Stimulated activated memory B cell treated with anti-CD40 and anti-IgM and Interleukin-4, amounts not matched to agents 10 μg/mL and 1 μg/mL and 100 μg/mL, for 72 hours (primary cell): ENCODE data around the gene CCSER1.
"Not testable (repeated sequence)": the region's sequence is repeated elsewhere in the genome, so short reads cannot be mapped to it uniquely, and the experiment has no call there.

Experiments
- ATAC-seq: fragments of 150-1000 bp; cut with Tn5 transposase; 2 replicates; pipeline ENCODE4 v1.10.0; 2021
- H3K27ac Mint-ChIP-seq: one replicate; pipeline ENCODE4 v1.8.0; 2022; ENCODE audit warnings: mild to moderate bottlenecking, mixed read lengths
- H3K27me3 Mint-ChIP-seq: one replicate; pipeline ENCODE4 v1.8.0; 2022; ENCODE audit warnings: mixed read lengths
- H3K36me3 Mint-ChIP-seq: one replicate; pipeline ENCODE4 v1.8.0; 2022; ENCODE audit warnings: mixed read lengths
- H3K4me1 Mint-ChIP-seq: one replicate; pipeline ENCODE4 v1.8.0; 2022; ENCODE audit warnings: mixed read lengths
- H3K4me3 Mint-ChIP-seq: one replicate; pipeline ENCODE4 v1.8.0; 2022; ENCODE audit warnings: mild to moderate bottlenecking, moderate library complexity, mixed read lengths
- H3K9me3 Mint-ChIP-seq: one replicate; pipeline ENCODE4 v1.8.0; 2022; ENCODE audit warnings: mixed read lengths

Gene CCSER1

DNA sequence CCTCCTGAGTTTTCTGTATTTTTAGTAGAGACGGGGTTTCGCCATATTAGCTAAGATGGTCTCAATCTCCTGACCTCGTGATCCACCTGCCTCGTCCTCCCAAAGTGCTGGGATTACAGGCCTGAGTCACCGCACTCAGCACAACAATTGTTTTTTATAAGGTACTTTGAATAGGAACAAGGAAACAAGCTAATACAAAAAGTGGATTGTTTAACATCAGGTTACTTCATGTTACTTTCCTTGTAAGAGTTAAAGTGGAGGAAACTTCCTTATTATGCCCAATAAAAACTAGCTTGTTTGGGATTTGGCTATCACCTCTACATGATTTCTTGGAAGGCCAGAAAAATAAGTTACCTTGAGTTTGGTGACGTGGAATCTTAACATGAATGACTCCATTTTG, 698.7 kb downstream of the CCSER1 start:
- H3K4me1 Mint-ChIP-seq: no peaks in the 10 kb centered on the region
- no peaks in the 10 kb centered on the region for H3K27me3 Mint-ChIP-seq
- no peak overlapping the region for H3K4me3 Mint-ChIP-seq
- H3K9me3 Mint-ChIP-seq: no peaks in the 10 kb centered on the region
- H3K27ac Mint-ChIP-seq: no peak overlapping the region
- peaks cover 4% of the 10 kb centered on the region for H3K36me3 Mint-ChIP-seq
- ATAC-seq: no peak

DNA sequence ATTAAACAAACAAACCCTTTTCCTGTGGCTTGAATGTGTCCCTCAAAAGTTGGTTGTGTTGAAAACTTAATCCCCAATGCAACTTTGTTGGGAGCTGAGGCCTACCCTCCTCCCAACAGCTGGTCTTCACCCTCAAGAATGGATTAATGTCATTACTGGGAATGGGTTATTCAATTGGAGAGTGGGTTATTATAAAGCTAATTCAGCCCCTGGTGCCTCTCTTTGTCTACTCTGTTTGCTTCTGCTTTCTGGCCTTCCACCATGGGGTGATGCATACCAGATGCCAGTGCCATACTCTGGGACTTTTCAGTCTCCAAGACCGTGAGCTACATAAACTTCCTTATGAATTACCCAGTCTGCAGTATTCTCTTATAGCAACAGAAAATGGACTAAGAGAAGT, 706.5 kb downstream of the CCSER1 start:
- Mint-ChIP-seq H3K36me3 (peaks cover 7% of the 10 kb centered on the region), H3K27ac (no peak overlapping the region), H3K4me1 (no peaks in the 10 kb centered on the region), H3K27me3 (no peaks in the 10 kb centered on the region), H3K9me3 (no peaks in the 10 kb centered on the region), H3K4me3 (no peak overlapping the region)
- ATAC-seq: no peak

DNA sequence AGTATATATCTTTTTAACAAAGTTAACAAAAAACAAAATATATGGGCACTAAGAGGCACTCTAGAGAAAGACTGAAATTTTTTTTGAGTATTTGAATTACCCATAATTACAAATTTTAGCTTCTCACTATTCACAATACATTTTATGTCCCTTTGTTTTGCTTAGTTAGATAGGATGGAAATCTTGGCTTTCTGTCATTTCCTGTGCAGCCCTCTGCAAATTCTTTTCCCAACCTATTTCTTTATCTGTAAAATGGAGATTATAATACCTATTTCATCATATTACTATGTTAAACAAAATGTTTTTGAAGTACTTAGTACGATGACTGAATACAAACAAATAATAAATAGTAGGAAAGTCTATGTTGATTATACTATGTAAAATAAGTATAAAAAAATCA, 710.0 kb downstream of the CCSER1 start:
- Mint-ChIP-seq H3K4me1 (no peaks in the 10 kb centered on the region), H3K36me3 (peaks cover 8% of the 10 kb centered on the region), H3K27me3 (no peaks in the 10 kb centered on the region), H3K9me3 (no peaks in the 10 kb centered on the region), H3K27ac (no peak overlapping the region), H3K4me3 (no peak overlapping the region)
- no peak for ATAC-seq

DNA sequence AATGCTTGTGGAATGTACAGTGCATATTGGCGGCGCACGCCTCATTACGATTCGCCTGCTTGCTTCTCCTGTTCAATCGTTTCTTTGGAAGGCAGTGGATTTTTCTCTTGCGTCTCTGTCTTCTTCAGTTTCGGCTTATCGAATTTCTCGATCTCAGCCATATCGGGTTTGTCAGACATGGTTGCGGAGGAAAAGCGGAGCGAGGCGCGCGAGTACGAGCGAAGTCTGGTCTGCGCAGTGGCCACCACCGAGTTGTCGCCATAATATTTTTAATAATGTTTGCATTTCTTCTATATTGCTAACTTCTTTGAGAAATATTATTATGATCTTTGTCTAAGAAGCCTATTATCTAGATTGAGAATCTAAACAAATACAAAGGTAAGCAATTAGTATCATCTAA, 711.7 kb downstream of the CCSER1 start:
- H3K4me3 Mint-ChIP-seq, H3K27me3 Mint-ChIP-seq, H3K4me1 Mint-ChIP-seq: not testable (repeated sequence)

DNA sequence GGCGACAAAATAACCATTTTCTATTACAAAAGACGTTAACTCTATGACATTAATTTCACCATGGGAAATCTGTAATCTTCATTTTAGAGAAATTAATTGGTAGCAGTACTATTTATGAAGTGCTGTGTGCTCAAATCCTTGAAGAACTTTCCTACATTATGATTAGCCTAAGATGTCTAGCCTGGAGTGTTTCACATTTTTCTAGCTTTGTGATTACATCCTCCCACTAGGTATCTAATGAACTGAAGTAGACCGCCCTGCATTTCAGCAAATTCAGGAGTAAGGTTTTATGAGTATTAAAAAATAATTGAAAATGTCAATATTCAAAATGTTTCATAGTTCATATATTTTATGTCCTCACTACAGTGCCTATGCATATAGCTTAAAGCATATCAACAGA, 713.1 kb downstream of the CCSER1 start:
- ATAC-seq: no peak
- H3K4me1 Mint-ChIP-seq: no peaks in the 10 kb centered on the region
- H3K27ac Mint-ChIP-seq: no peak overlapping the region
- no peak overlapping the region for H3K4me3 Mint-ChIP-seq
- no peaks in the 10 kb centered on the region for H3K9me3 Mint-ChIP-seq
- no peaks in the 10 kb centered on the region for H3K27me3 Mint-ChIP-seq
- H3K36me3 Mint-ChIP-seq: peaks cover 8% of the 10 kb centered on the region

More for the DNA sequence above, 711.7 kb downstream of the CCSER1 start:
- not testable (repeated sequence) for H3K9me3 Mint-ChIP-seq, ATAC-seq, H3K27ac Mint-ChIP-seq, H3K36me3 Mint-ChIP-seq

DNA sequence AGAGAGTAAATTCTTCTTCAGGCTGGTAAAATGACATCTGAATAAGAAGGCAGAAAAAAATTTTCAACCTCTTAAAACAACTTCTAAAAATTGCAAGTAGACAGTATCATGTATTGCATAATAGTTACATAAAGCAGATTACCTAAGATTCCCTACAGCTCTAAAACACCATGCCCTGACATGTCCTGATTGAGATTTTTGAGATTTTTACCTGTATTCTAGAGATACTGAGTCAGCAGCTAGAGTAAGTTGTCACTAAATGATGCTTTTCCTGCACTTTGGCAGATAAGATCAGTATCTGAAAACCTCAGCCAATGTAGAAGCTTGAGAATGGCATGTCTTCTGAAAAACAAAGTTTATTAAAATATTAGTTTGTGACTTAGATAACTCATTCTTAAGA, 713.6 kb downstream of the CCSER1 start:
- peaks cover 8% of the 10 kb centered on the region for H3K36me3 Mint-ChIP-seq
- ATAC-seq: no peak
- H3K27me3 Mint-ChIP-seq: no peaks in the 10 kb centered on the region
- H3K4me3 Mint-ChIP-seq: no peak overlapping the region
- H3K9me3 Mint-ChIP-seq: no peaks in the 10 kb centered on the region
- H3K4me1 Mint-ChIP-seq: no peaks in the 10 kb centered on the region
- H3K27ac Mint-ChIP-seq: no peak overlapping the region

DNA sequence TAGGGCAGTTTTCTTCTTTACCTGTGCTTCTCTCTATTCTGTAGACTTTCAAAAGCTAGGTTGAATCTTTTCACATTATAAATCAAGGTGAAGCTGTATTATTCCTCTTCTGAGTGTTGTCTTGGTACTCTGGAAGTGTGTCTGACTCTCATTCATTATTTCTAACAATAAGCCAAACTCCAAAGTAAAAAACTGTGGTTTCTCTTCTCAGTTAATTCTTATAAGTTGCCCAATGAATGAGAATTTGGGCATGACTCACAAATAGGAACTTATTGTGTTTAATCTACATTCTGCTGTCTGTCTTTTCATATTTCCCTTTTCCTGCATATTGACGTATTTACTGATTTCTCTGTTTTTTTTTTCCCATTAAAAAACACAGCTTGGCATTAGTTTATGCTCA, 714.5 kb downstream of the CCSER1 start:
- Mint-ChIP-seq H3K27me3 (no peaks in the 10 kb centered on the region), H3K4me1 (no peaks in the 10 kb centered on the region), H3K36me3 (peaks cover 8% of the 10 kb centered on the region), H3K9me3 (no peaks in the 10 kb centered on the region), H3K4me3 (no peak overlapping the region), H3K27ac (no peak overlapping the region)
- no peak for ATAC-seq

DNA sequence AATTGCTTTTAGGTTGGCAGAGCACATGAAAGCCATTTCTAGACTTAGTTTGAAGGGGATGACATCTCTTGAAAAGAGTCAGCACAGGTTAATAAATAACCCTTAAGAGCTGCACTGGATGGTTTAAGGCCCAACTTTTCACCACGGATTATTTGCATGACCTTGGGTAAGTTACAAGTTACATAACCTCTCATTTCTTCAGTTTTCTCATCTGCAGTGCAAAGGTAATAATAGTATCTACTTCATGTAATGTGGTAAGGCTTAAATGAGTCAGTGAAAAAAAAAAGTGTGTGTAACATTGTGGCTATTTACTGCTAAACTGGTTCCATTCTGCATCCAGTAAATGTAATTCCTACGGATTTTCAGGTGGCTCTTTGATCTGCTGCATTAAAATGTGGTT, 715.8 kb downstream of the CCSER1 start:
- Mint-ChIP-seq H3K4me3 (no peak overlapping the region), H3K27ac (no peak overlapping the region), H3K9me3 (no peaks in the 10 kb centered on the region), H3K4me1 (no peaks in the 10 kb centered on the region), H3K36me3 (peaks cover 12% of the 10 kb centered on the region), H3K27me3 (no peaks in the 10 kb centered on the region)
- no peak for ATAC-seq

DNA sequence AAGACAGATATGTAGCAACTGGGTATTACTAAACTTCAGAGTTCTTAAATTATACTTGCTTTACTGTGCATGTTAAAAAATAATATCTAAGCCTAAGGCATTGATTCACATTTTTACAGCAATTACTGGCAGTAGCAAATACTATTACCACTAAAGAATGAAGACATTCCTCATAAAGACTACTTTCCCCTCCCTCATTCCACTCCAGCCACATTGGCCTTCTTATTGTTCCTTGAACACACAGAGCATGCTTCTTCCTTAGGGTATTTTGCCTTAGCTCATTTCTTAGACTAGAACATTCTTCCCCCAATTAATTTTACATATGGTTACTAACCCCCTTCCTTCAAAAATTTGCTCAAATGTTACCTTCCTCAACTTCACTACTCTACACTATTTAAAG, 717.0 kb downstream of the CCSER1 start:
- H3K36me3 Mint-ChIP-seq: peaks cover 10% of the 10 kb centered on the region
- H3K27me3 Mint-ChIP-seq: no peaks in the 10 kb centered on the region
- H3K9me3 Mint-ChIP-seq: no peaks in the 10 kb centered on the region
- no peaks in the 10 kb centered on the region for H3K4me1 Mint-ChIP-seq
- no peak overlapping the region for H3K4me3 Mint-ChIP-seq
- no peak for ATAC-seq
- H3K27ac Mint-ChIP-seq: no peak overlapping the region

DNA sequence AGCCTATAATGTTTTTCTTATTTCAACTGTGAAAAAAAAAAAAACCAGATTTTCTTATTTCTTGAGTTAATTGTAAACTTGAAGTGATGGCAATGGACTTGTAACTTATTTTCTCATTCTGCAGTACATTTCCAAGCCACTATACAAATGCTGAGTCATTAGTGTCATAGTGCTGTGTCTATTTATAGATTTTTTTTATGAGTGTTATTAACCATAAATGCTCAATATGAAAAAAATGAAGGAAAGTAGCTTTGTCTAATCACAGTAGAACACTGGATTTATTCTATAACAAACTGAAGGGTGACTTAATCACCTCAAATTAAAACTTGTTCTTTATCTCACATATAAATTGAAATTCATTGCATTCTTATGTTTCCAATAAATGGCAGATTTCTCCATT, 718.6 kb downstream of the CCSER1 start:
- no peak for ATAC-seq
- Mint-ChIP-seq H3K4me1 (no peaks in the 10 kb centered on the region), H3K9me3 (no peaks in the 10 kb centered on the region), H3K4me3 (no peak overlapping the region), H3K27ac (no peak overlapping the region), H3K27me3 (no peaks in the 10 kb centered on the region), H3K36me3 (peaks cover 9% of the 10 kb centered on the region)

DNA sequence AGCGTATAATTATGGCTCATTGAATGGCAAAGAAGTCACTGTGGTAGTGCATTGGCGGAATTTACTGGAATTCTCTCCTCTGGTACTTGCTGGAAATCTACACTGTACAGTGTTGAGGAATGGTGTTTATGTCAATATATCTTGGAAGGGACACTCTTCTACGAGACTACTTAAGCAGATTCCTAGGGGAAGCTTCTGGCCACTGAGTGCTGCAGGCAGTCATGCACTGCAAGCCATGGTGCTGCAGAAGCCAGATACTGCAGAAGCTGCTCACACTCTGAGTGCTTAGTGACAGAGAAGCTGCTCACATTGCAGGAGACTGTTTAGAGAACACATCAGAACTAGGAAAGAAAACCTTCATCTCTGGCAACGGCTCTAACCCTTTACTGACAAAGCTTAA, 725.0 kb downstream of the CCSER1 start:
- H3K36me3 Mint-ChIP-seq: peaks cover 14% of the 10 kb centered on the region
- no peak overlapping the region for H3K4me3 Mint-ChIP-seq
- H3K27ac Mint-ChIP-seq: no peak overlapping the region
- H3K9me3 Mint-ChIP-seq: peaks cover 2% of the 10 kb centered on the region
- no peaks in the 10 kb centered on the region for H3K27me3 Mint-ChIP-seq
- H3K4me1 Mint-ChIP-seq: no peaks in the 10 kb centered on the region
- no peak for ATAC-seq

DNA sequence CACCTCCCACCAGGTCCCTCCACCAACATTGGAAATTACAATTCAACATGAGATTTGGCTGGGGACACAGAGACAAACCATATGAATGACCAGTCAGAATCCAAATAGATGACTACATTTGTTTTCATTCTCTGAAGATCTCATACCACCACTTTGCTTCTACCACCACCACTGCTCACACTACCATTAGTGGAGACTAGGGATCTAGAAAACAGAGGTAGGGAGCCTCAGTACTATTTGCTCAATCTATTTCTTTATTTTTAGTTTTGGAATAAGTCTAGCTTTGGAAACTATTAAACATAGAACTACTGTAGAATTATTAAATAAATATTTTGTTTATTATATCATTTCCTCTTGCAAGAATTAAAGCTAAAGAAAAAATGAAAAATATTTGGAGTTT, 727.9 kb downstream of the CCSER1 start:
- Mint-ChIP-seq H3K36me3 (peaks cover 7% of the 10 kb centered on the region), H3K4me1 (no peaks in the 10 kb centered on the region), H3K4me3 (no peak overlapping the region), H3K27me3 (no peaks in the 10 kb centered on the region), H3K27ac (no peak overlapping the region), H3K9me3 (peaks cover 2% of the 10 kb centered on the region)
- ATAC-seq: no peak

DNA sequence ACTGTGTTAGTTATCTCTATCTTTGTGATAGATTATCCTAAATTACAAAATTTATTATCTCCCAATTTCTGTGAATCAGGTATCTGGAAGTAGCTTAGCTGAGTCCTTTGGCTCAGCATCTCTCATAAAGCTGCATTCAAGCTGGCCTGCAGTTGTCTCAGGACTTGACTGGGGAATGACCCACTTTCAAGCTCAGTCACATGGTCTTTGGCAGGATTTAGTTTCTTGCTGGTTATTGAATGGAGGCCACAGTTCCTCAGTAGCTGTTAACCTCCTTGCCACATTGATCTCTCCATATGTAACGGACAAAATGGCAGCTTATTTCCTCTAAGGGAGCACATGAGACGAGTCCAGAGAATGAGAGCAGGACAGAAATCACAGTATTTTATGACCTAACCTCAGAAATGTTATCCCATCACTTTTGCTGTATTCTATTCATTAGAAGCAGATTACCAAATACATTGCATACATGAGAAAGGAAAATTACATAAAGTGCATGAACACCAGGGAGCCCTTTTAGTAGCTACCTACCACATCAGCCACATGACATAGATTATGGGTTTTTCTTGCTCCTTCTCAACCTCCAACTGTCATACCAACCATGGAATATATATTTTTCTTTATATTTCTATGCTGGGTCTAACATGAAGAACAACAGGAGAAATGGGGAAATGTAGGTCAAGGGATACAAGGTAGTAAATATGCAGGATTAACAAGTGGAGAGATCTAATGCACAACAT, 730.1 kb downstream of the CCSER1 start:
- ATAC-seq: no peak
- Mint-ChIP-seq H3K27ac (no peak overlapping the region), H3K36me3 (peaks cover 7% of the 10 kb centered on the region), H3K4me1 (no peaks in the 10 kb centered on the region), H3K4me3 (no peak overlapping the region), H3K27me3 (no peaks in the 10 kb centered on the region), H3K9me3 (peaks cover 2% of the 10 kb centered on the region)

DNA sequence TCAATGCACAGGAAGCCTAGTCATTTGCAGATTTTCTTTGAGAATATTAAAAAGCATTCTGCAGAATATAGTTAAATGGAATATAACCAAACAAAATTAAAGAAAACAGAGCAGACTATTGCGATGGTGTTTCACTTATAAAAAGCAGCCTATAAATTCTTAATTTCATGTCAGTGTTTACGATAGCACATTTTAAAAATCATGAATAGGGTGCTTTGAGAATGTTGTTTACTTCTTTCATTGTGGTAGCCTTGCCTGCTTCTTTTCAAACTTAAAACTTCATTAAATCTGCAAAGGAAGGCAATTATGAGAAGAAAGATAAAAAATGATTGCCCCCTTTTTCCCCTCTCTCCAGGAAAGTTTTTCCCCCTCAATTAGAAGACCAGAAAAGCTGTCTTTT, 748.6 kb downstream of the CCSER1 start:
- H3K27ac Mint-ChIP-seq: no peak overlapping the region
- H3K36me3 Mint-ChIP-seq: peaks cover 21% of the 10 kb centered on the region
- no peaks in the 10 kb centered on the region for H3K27me3 Mint-ChIP-seq
- no peak overlapping the region for H3K4me3 Mint-ChIP-seq
- peaks cover 13% of the 10 kb centered on the region for H3K9me3 Mint-ChIP-seq
- ATAC-seq: no peak
- peaks cover 5% of the 10 kb centered on the region for H3K4me1 Mint-ChIP-seq

DNA sequence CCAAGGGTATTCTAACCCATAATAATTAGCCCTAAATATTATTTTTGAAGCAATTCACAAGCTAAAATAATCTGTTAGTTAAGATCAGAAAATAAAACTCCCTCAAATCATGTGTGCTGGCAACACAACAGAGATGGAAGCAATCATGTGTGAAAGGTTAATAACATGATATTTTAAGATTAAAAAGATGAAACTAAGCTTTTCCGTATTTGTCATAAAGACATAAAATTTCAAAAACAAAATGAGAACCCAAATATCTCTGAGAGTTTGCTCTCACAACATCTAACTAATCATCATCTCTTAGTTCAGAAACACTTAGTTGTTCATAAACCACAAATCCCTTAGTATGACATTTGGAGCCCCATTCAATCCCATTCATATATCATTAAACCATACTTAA, 749.1 kb downstream of the CCSER1 start:
- H3K36me3 Mint-ChIP-seq: peaks cover 17% of the 10 kb centered on the region
- peaks cover 5% of the 10 kb centered on the region for H3K4me1 Mint-ChIP-seq
- no peak overlapping the region for H3K4me3 Mint-ChIP-seq
- no peaks in the 10 kb centered on the region for H3K27me3 Mint-ChIP-seq
- no peak for ATAC-seq
- no peak overlapping the region for H3K27ac Mint-ChIP-seq
- H3K9me3 Mint-ChIP-seq: peaks cover 13% of the 10 kb centered on the region

DNA sequence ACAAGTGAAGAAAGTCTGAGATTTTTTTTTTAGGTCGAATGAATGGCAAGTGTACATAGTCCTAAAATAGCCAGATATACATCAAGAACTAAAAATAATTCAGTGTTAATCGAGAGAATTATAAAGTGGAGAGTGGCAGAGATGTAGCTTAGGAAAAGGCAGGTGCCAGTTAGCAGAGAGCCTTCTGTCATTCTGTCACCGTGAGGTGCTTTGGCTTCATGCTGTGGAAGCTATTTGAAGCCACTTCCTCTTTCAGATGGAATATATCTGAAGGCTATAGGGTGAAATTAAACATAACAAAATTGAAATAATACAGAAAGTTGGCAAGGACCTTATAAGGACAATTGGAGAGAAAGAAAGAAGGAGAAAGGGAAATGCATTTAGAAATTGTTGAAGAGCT, 756.3 kb downstream of the CCSER1 start:
- Mint-ChIP-seq H3K27me3 (no peaks in the 10 kb centered on the region), H3K4me1 (no peaks in the 10 kb centered on the region), H3K36me3 (no peaks in the 10 kb centered on the region), H3K9me3 (peaks cover 7% of the 10 kb centered on the region), H3K4me3 (no peak overlapping the region), H3K27ac (no peak overlapping the region)
- ATAC-seq: peak; percentile 39

DNA sequence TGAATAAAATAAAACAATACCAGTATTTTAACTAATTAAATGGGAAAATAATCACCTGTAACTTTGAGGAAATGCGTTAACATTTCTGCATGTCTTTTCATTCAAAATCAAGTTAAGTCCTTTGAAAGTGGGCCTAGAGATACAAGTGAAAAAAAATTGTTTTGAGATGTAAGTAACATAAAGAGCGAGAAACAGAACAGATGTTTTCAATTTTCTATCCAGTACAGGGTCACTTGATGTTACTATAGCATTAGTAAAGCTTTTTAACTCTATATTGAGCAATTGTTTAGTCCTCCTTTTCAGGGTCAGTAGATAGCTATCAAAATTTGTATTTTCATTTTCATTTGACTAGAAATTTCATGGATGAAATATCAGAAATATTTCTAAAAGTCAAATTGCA, 761.4 kb downstream of the CCSER1 start:
- Mint-ChIP-seq H3K9me3 (no peaks in the 10 kb centered on the region), H3K36me3 (no peaks in the 10 kb centered on the region), H3K4me1 (no peaks in the 10 kb centered on the region), H3K27me3 (no peaks in the 10 kb centered on the region), H3K4me3 (no peak overlapping the region), H3K27ac (no peak overlapping the region)
- ATAC-seq: no peak
